Vagina (tissue), 2 donors: ENCODE measurements around the gene HOPX. TPM values are rescaled to one million over a fixed set of nuclear protein-coding genes. Genes with fewer than 3 reads are reported as not detected.
A peak's percentile ranks its signal among the peaks of the same experiment; 100 is the strongest.

Experiments
- DNase-seq, 2 donors: peaks; one replicate each; pipeline ENCODE4 v3.0.0-alpha.2; 2017; ENCODE audit errors: extremely low spot score in 2 of 2
- H3K27ac ChIP-seq: fragments of 200-600 bp; sonication (generic); one replicate; pipeline ENCODE4 v1.5.1; 2019
- H3K27me3 ChIP-seq: fragments of 200-600 bp; sonication (generic); one replicate; pipeline ENCODE4 v1.5.1; 2019
- H3K36me3 ChIP-seq, 2 donors: fragments of 200-600 bp; sonication (generic); one replicate each; pipeline ENCODE4 v1.5.1; 2017 to 2019
- H3K4me1 ChIP-seq: fragments of 200-600 bp; sonication (generic); one replicate; pipeline ENCODE4 v1.5.1; 2019
- H3K4me3 ChIP-seq, 2 donors: fragments of 200-600 bp; sonication (generic); 1 replicate in 1 of 2; 2 replicates in 1 of 2; pipeline ENCODE4 v1.5.1; 2016 to 2019
- H3K9me3 ChIP-seq: fragments of 200-600 bp; sonication (generic); one replicate; pipeline ENCODE4 v1.5.1; 2019
- CTCF ChIP-seq, 3 experiments: fragments of 450-650 bp in 2 of 3; fragments of 200-600 bp in 1 of 3; sonication (generic) in 1 of 3; IDR thresholded peaks; one replicate each; pipeline ENCODE4 v1.5.1; 2017 to 2019; ENCODE audit warnings: antibody characterized with exemption in 3 of 3, mild to moderate bottlenecking in 2 of 3, moderate library complexity in 2 of 3
- POLR2A ChIP-seq, 2 donors: fragments of 450-650 bp; IDR thresholded peaks; one replicate each; pipeline ENCODE4 v1.6.1; 2017; ENCODE audit warnings: antibody characterized with exemption in 2 of 2, mild to moderate bottlenecking in 2 of 2, moderate library complexity in 2 of 2
- POLR2AphosphoS5 ChIP-seq, 2 donors: sonication (generic); formaldehyde crosslinking; IDR thresholded peaks; one replicate each; pipeline ENCODE4 v1.9.0; 2017; ENCODE audit warnings: antibody characterized with exemption in 2 of 2, mild to moderate bottlenecking in 2 of 2, low read depth in 1 of 2; ENCODE audit not compliant: insufficient read depth in 1 of 2
- intact Hi-C: fragments of 100-400 bp; cut with DNase I; formaldehyde crosslinking; loops from one replicate; pipeline ENCODE4 v1.15.1; 2023
- total RNA-seq: library from RNA; depleted of rRNA; stranded (reverse); fragments of >200 nt; gene quantifications from one replicate; pipeline ENCODE4 v1.2.3, GENCODE V29; 2016

Gene HOPX
- total RNA-seq, 1 donor from 2014 or later, result 112 TPM

- no peaks in the 10 kb centered on the region for H3K36me3 ChIP-seq
- no peak for DNase-seq
- TF ChIP-seq POLR2AphosphoS5 (IDR thresholded peaks at IDR 0.05; ENCODE audit: insufficient read depth in 1 of 2, low read depth in 1 of 2) (no peak), CTCF (IDR thresholded peaks at IDR 0.05) (no peak), POLR2A (IDR thresholded peaks at IDR 0.05) (no peak)
- H3K27me3 ChIP-seq, result no peaks in the 10 kb centered on the region
- no peak overlapping the region for H3K4me3 ChIP-seq
- H3K4me1 ChIP-seq, result peaks cover 10% of the 10 kb centered on the region
- H3K27ac ChIP-seq, result no peak overlapping the region
- intact Hi-C loops, result no loop called here
- H3K9me3 ChIP-seq, result no peaks in the 10 kb centered on the region
Observed at GRCh38 chr4:56683455-56683854, 2.4 kb upstream of the HOPX start.

GRCh38 chr4:56681853-56682525 is 893 bp upstream of the HOPX start:
- peaks cover 10% of the 10 kb centered on the region for H3K4me1 ChIP-seq
- no peak for DNase-seq
- peak overlapping the region in 1 of 2 donors; percentile 33 for H3K4me3 ChIP-seq

GRCh38 chr4:56680266-56680665 is 830 bp downstream of the HOPX start:
- peak overlapping the region in 1 of 2 donors; percentile 33 for H3K4me3 ChIP-seq
- DNase-seq, result no peak
- H3K36me3 ChIP-seq, result no peaks in the 10 kb centered on the region
- intact Hi-C loops, result no loop called here
- H3K4me1 ChIP-seq, result peaks cover 13% of the 10 kb centered on the region
- no peaks in the 10 kb centered on the region for H3K9me3 ChIP-seq
- TF ChIP-seq CTCF (IDR thresholded peaks at IDR 0.05) (no peak), POLR2A (IDR thresholded peaks at IDR 0.05) (no peak), POLR2AphosphoS5 (IDR thresholded peaks at IDR 0.05; ENCODE audit: insufficient read depth in 1 of 2, low read depth in 1 of 2) (no peak)
- no peaks in the 10 kb centered on the region for H3K27me3 ChIP-seq
- H3K27ac ChIP-seq, result peak overlapping the region; percentile 15

More at GRCh38 chr4:56681853-56682525, 893 bp upstream of the HOPX start:
- H3K27ac ChIP-seq, result peak overlapping the region; percentile 67
- no peaks in the 10 kb centered on the region for H3K36me3 ChIP-seq
- intact Hi-C loops, result no loop called here
- TF ChIP-seq POLR2AphosphoS5 (IDR thresholded peaks at IDR 0.05; ENCODE audit: insufficient read depth in 1 of 2, low read depth in 1 of 2), result no peak
- no peak for TF ChIP-seq POLR2A (IDR thresholded peaks at IDR 0.05)
- no peak for TF ChIP-seq CTCF (IDR thresholded peaks at IDR 0.05)
- H3K9me3 ChIP-seq, result no peaks in the 10 kb centered on the region
- H3K27me3 ChIP-seq, result no peaks in the 10 kb centered on the region

- intact Hi-C loops, result no loop called here
Observed at GRCh38 chr4:56677711-56678110, 3.4 kb downstream of the HOPX start.

More at GRCh38 chr4:56677711-56678110, 3.4 kb downstream of the HOPX start:
- no peaks in the 10 kb centered on the region for H3K36me3 ChIP-seq
- H3K27me3 ChIP-seq, result no peaks in the 10 kb centered on the region
- peaks cover 14% of the 10 kb centered on the region for H3K4me1 ChIP-seq
- no peaks in the 10 kb centered on the region for H3K9me3 ChIP-seq
- H3K4me3 ChIP-seq, result no peak overlapping the region
- no peak for DNase-seq
- H3K27ac ChIP-seq, result no peak overlapping the region
- TF ChIP-seq POLR2A (IDR thresholded peaks at IDR 0.05) (no peak), POLR2AphosphoS5 (IDR thresholded peaks at IDR 0.05; ENCODE audit: insufficient read depth in 1 of 2, low read depth in 1 of 2) (no peak), CTCF (IDR thresholded peaks at IDR 0.05) (no peak)
